Endothelial cell of umbilical vein (primary cell): ENCODE data around the gene PTPRD. TPM values are rescaled to one million over a fixed set of nuclear protein-coding genes. Genes with fewer than 3 reads are reported as not detected.

Experiments used
- BruUV-seq: library from RNA; stranded (reverse); fragments of 400-500 nt; replicated peaks from 2 replicates; lab custom pipeline; 2021; lab: Mats Ljungman, UMichigan
- CTCF ChIA-PET: fragments of 300-600, 350-600 bp; sonication (Branson Sonifier 250); formaldehyde crosslinking; loops from one replicate; lab custom pipeline; 2021; ENCODE audit warnings: antibody characterized with exemption, inconsistent platforms; lab: Charles Lee
- POLR2A ChIA-PET: fragments of 300-600, 350-600 bp; sonication (Branson Sonifier 250); formaldehyde crosslinking; loops from one replicate; lab custom pipeline; 2021; ENCODE audit warnings: antibody characterized with exemption, inconsistent platforms; lab: Charles Lee
- DNase-seq: peaks from one replicate; pipeline ENCODE4 v3.0.0-alpha.2; 2011; ENCODE audit warnings: low read depth, low spot score
- FAIRE-seq: peaks from 2 replicates; lab custom pipeline; 2011; peaks lifted over from hg19 to GRCh38; lab: Jason Lieb, UNC
- H2AFZ ChIP-seq: 2 replicates; pipeline ENCODE4 v1.6.0; 2012; ENCODE audit warnings: low read depth, low read length, control low read depth, inconsistent platforms
- H3K27ac ChIP-seq: 2 replicates; pipeline ENCODE4 v1.5.1; 2011; ENCODE audit warnings: low read depth, mild to moderate bottlenecking, control low read depth, low read length, moderate library complexity; ENCODE audit not compliant: insufficient read depth
- H3K27me3 ChIP-seq, 2 experiments: 2 replicates each; pipeline versions ENCODE4 v1.6.0 to v1.6.1; 2011; ENCODE audit warnings: low read length in 2 of 2, mixed read lengths in 1 of 2; ENCODE audit not compliant: control insufficient read depth in 2 of 2, insufficient read depth in 2 of 2
- H3K36me3 ChIP-seq, 2 experiments: 2 replicates in 1 of 2; 3 replicates in 1 of 2; pipeline ENCODE4 v1.5.1; 2011; ENCODE audit warnings: low read length in 2 of 2, mild to moderate bottlenecking in 1 of 2, moderate library complexity in 1 of 2; ENCODE audit not compliant: control insufficient read depth in 2 of 2, insufficient read depth in 2 of 2; ENCODE audit errors: extremely low read depth in 1 of 2
- H3K4me1 ChIP-seq: 3 replicates; pipeline ENCODE4 v1.5.1; 2011; ENCODE audit warnings: mild to moderate bottlenecking, low read length; ENCODE audit not compliant: control insufficient read depth, insufficient read depth; ENCODE audit errors: extremely low read depth
- H3K4me2 ChIP-seq: 2 replicates; pipeline ENCODE4 v1.6.1; 2011; ENCODE audit warnings: low read length, control low read depth, mixed read lengths; ENCODE audit not compliant: insufficient read depth
- H3K4me3 ChIP-seq, 3 experiments: fragments of 200-600 bp in 1 of 3; sonication (generic), shearing (Covaris generic) in 1 of 3; replicated peaks in 1 of 3; 2 replicates each; pipeline ENCODE4 v1.5.1; 2011 to 2016; ENCODE audit warnings: control low read depth in 3 of 3, low read length in 3 of 3, mild to moderate bottlenecking in 2 of 3, inconsistent platforms in 1 of 3, low read depth in 1 of 3, moderate library complexity in 1 of 3; ENCODE audit not compliant: insufficient read depth in 1 of 3
- H3K79me2 ChIP-seq: 2 replicates; pipeline ENCODE4 v1.6.0; 2012; ENCODE audit warnings: low read length, inconsistent platforms; ENCODE audit not compliant: control insufficient read depth, insufficient read depth
- H3K9ac ChIP-seq: replicated peaks from 2 replicates; pipeline ENCODE3; 2011; ENCODE audit warnings: low read length, control low read depth; ENCODE audit not compliant: insufficient read depth; ENCODE audit errors: extremely low read depth
- H3K9me1 ChIP-seq: replicated peaks from 3 replicates; pipeline ENCODE4 v1.6.0; 2011; ENCODE audit warnings: mild to moderate bottlenecking, low read length; ENCODE audit not compliant: control insufficient read depth, insufficient read depth; ENCODE audit errors: extremely low read depth
- H3K9me3 ChIP-seq: replicated peaks from 2 replicates; pipeline ENCODE4 v1.5.1; 2012; ENCODE audit warnings: low read length, inconsistent platforms; ENCODE audit not compliant: control insufficient read depth, insufficient read depth
- H4K20me1 ChIP-seq: replicated peaks from 2 replicates; pipeline ENCODE3; 2011; ENCODE audit warnings: mild to moderate bottlenecking, low read length; ENCODE audit not compliant: control insufficient read depth, insufficient read depth; ENCODE audit errors: extremely low read depth
- CTCF ChIP-seq, 2 donors: IDR thresholded peaks; 1 replicate in 1 of 2; 2 replicates in 1 of 2; pipeline ENCODE4 v1.5.1; 2011; ENCODE audit warnings: low read length in 2 of 2, mild to moderate bottlenecking in 2 of 2, moderate library complexity in 2 of 2, control low read depth in 1 of 2, inconsistent platforms in 1 of 2, low read depth in 1 of 2; ENCODE audit not compliant: insufficient read depth in 1 of 2; ENCODE audit errors: extremely low read depth in 1 of 2
- EZH2 ChIP-seq: IDR thresholded peaks from 2 replicates; pipeline ENCODE4 v1.6.1; 2012; ENCODE audit warnings: borderline replicate concordance, low read depth, mild to moderate bottlenecking, moderate library complexity, low read length, inconsistent platforms; ENCODE audit not compliant: severe bottlenecking
- FOS ChIP-seq: IDR thresholded peaks from 2 replicates; pipeline ENCODE4 v1.6.1; 2011; ENCODE audit warnings: mild to moderate bottlenecking, low read length, moderate library complexity, borderline replicate concordance; ENCODE audit not compliant: insufficient read depth
- GATA2 ChIP-seq: IDR thresholded peaks from 2 replicates; pipeline ENCODE4 v1.7.0; 2011; ENCODE audit warnings: low read depth, mild to moderate bottlenecking, moderate library complexity, mixed read lengths, low read length; ENCODE audit not compliant: insufficient read length, insufficient read depth
- JUN ChIP-seq: IDR thresholded peaks from 2 replicates; pipeline ENCODE4 v1.6.1; 2011; ENCODE audit warnings: borderline replicate concordance, low read depth; ENCODE audit not compliant: insufficient read length, insufficient read depth
- MAX ChIP-seq: IDR thresholded peaks from 2 replicates; pipeline ENCODE4 v1.6.1; 2011; ENCODE audit not compliant: insufficient read depth, insufficient read length
- MYC ChIP-seq: IDR thresholded peaks from one replicate; pipeline ENCODE4 v1.6.1; 2011; ENCODE audit warnings: mild to moderate bottlenecking, low read depth, low read length
- POLR2A ChIP-seq: IDR thresholded peaks from 2 replicates; pipeline ENCODE4 v1.6.1; 2012; ENCODE audit warnings: low read depth, mild to moderate bottlenecking, control low read depth, low read length
- POLR2AphosphoS5 ChIP-seq: IDR thresholded peaks from 2 replicates; pipeline ENCODE4 v1.6.1; 2012; ENCODE audit warnings: low read depth, mild to moderate bottlenecking, control low read depth, low read length, moderate library complexity; ENCODE audit not compliant: insufficient read depth
- dilution Hi-C: fragments of 300-500 bp; cut with MboI; formaldehyde crosslinking; loops from one replicate; pipeline ENCODE4 v1.15.0; 2019; ENCODE audit warnings: low sequenced_read_pairs; ENCODE audit not compliant: extremely low pct_ligation_motif_present
- intact Hi-C: fragments of 100-400 bp; cut with micrococcal nuclease; formaldehyde crosslinking; loops from one replicate; pipeline ENCODE4 v1.10.0; 2022
- polyA plus RNA-seq, 4 experiments: library from polyadenylated mRNA; depleted of rRNA in 3 of 4; stranded (reverse) in 3 of 4; unstranded in 1 of 4; fragments of >200 nt; gene quantifications; 2 replicates each; pipeline versions ENCODE4 v1.2.1 to v1.2.3, GENCODE V29; 2011 to 2012; ENCODE audit warnings: missing spikeins in 1 of 4
- total RNA-seq: library from RNA; stranded (reverse); gene quantifications from 2 replicates; pipeline ENCODE4 v1.2.3, GENCODE V29; 2021

Gene PTPRD
- total and polyA plus RNA-seq, 2 donors (not counting 3 experiments of a cell fraction or from before 2014, with no cell fraction given): 5.5 to 5.7 TPM

GRCh38 chr9:9522406-9522805 lies 1090.4 kb downstream of the PTPRD start:
- Histone ChIP-seq H3K9ac (no peak overlapping the region), H3K36me3 (no peaks in the 10 kb centered on the region), H3K27ac (no peak overlapping the region), H3K27me3 (no peaks in the 10 kb centered on the region), H3K4me1 (no peaks in the 10 kb centered on the region), H3K4me2 (no peak overlapping the region), H2AFZ (no peak overlapping the region), H3K9me3 (no peaks in the 10 kb centered on the region), H4K20me1 (no peaks in the 10 kb centered on the region), H3K79me2 (no peaks in the 10 kb centered on the region), H3K9me1 (no peaks in the 10 kb centered on the region), H3K4me3 (no peak overlapping the region)
- intact Hi-C loops: no loop called here
- FAIRE-seq (no peak), DNase-seq (no peak)
- TF ChIP-seq POLR2AphosphoS5 (no peak), CTCF (IDR thresholded peaks at IDR 0.05; ENCODE audit: extremely low read depth in 1 of 2, insufficient read depth in 1 of 2, low read depth in 1 of 2, low read length in 2 of 2) (no peak), MYC (no peak), POLR2A (no peak), GATA2 (no peak), FOS (no peak), EZH2 (no peak), MAX (no peak), JUN (no peak)
- POLR2A ChIA-PET: no interaction called here
- dilution Hi-C loops: no loop called here
- no TSS peak for BruUV-seq
- CTCF ChIA-PET: no interaction called here
